ENCODE data around the gene P2RY6.

P2RY6 gene

GRCh38 chr11:73334384-73335203 is 62.5 kb downstream of the P2RY6 start:
- DNase-seq (ENCODE audit: low read depth) = no peak

- peak; percentile 63 for DNase-seq (ENCODE audit: low read depth)
Observed at GRCh38 chr11:73335204-73335923, 63.2 kb downstream of the P2RY6 start.

- DNase-seq (ENCODE audit: low read depth) = no peak
Observed at GRCh38 chr11:73337846-73338245, 65.7 kb downstream of the P2RY6 start.

GRCh38 chr11:73338279-73338678 is 66.1 kb downstream of the P2RY6 start:
- no peak for DNase-seq (ENCODE audit: low read depth)

GRCh38 chr11:73340164-73340563 is 68.0 kb downstream of the P2RY6 start:
- DNase-seq (ENCODE audit: low read depth) = no peak

- DNase-seq (ENCODE audit: low read depth) = no peak
Observed at GRCh38 chr11:73342633-73343032, 70.5 kb downstream of the P2RY6 start.

GRCh38 chr11:73343076-73343873 is 71.1 kb downstream of the P2RY6 start:
- DNase-seq (ENCODE audit: low read depth) = no peak

- no peak for DNase-seq (ENCODE audit: low read depth)
Observed at GRCh38 chr11:73344191-73344607, 72.1 kb downstream of the P2RY6 start.

- DNase-seq (ENCODE audit: low read depth) = no peak
Observed at GRCh38 chr11:73345481-73346160, 73.5 kb downstream of the P2RY6 start.

GRCh38 chr11:73346186-73346935 is 74.2 kb downstream of the P2RY6 start:
- no peak for DNase-seq (ENCODE audit: low read depth)

- no peak for DNase-seq (ENCODE audit: low read depth)
Observed at GRCh38 chr11:73347067-73347466, 74.9 kb downstream of the P2RY6 start.
